Right hindlimb (tissue), 1 donor: ENCODE results near the gene RASGRP2.
"Not testable (repeated sequence)": the region's sequence is repeated elsewhere in the genome, so short reads cannot be mapped to it uniquely, and the experiment has no call there.

Experiments
- DNase-seq: peaks from one replicate; pipeline ENCODE4 v3.0.0-alpha.2; 2018

The RASGRP2 gene

GRCh38 chr11:64718084-64718779 is 25.7 kb downstream of the RASGRP2 start:
- no peak for DNase-seq

- DNase-seq = no peak
Measured at GRCh38 chr11:64717268-64717578, 26.7 kb downstream of the RASGRP2 start.

- DNase-seq = no peak
Measured at GRCh38 chr11:64716473-64717267, 27.3 kb downstream of the RASGRP2 start.

- no peak for DNase-seq
Measured at GRCh38 chr11:64715756-64716472, 28.0 kb downstream of the RASGRP2 start.

- no peak for DNase-seq
Measured at GRCh38 chr11:64715110-64715509, 28.8 kb downstream of the RASGRP2 start.

GRCh38 chr11:64714666-64715065 is 29.3 kb downstream of the RASGRP2 start:
- DNase-seq = no peak

- DNase-seq = no peak
Measured at GRCh38 chr11:64713781-64714363, 30.1 kb downstream of the RASGRP2 start.

- peak; percentile 77 for DNase-seq
Measured at GRCh38 chr11:64713016-64713707, 30.8 kb downstream of the RASGRP2 start.

GRCh38 chr11:64712430-64713015 is 31.4 kb downstream of the RASGRP2 start:
- DNase-seq = no peak

- DNase-seq = no peak
Measured at GRCh38 chr11:64711956-64712362, 32.0 kb downstream of the RASGRP2 start.

- DNase-seq = no peak
Measured at GRCh38 chr11:64711138-64711955, 32.6 kb downstream of the RASGRP2 start.

- no peak for DNase-seq
Measured at GRCh38 chr11:64710418-64711137, 33.4 kb downstream of the RASGRP2 start.

- no peak for DNase-seq
Measured at GRCh38 chr11:64705501-64705900, 38.4 kb downstream of the RASGRP2 start.

- DNase-seq = no peak
Measured at GRCh38 chr11:64703048-64703447, 40.9 kb downstream of the RASGRP2 start.

- not testable (repeated sequence) for DNase-seq
Measured at GRCh38 chr11:64701956-64702355, 42.0 kb downstream of the RASGRP2 start.

- DNase-seq = no peak
Measured at GRCh38 chr11:64698427-64698826, 45.5 kb downstream of the RASGRP2 start.

- no peak for DNase-seq
Measured at GRCh38 chr11:64697663-64698375, 46.1 kb downstream of the RASGRP2 start.

GRCh38 chr11:64696045-64696444 is 47.9 kb downstream of the RASGRP2 start:
- DNase-seq = no peak

- no peak for DNase-seq
Measured at GRCh38 chr11:64695548-64695947, 48.4 kb downstream of the RASGRP2 start.

- DNase-seq = no peak
Measured at GRCh38 chr11:64694821-64695365, 49.0 kb downstream of the RASGRP2 start.
